ENCODE results near the gene FHIT. TPM values are rescaled to one million over a fixed set of nuclear protein-coding genes. Genes with fewer than 3 reads are reported as not detected.

FHIT gene
- total and polyA plus RNA-seq, 2 of the 4 experiments (the other 2 are of a cell fraction), result 0.07 TPM; not detected in 1

DNA sequence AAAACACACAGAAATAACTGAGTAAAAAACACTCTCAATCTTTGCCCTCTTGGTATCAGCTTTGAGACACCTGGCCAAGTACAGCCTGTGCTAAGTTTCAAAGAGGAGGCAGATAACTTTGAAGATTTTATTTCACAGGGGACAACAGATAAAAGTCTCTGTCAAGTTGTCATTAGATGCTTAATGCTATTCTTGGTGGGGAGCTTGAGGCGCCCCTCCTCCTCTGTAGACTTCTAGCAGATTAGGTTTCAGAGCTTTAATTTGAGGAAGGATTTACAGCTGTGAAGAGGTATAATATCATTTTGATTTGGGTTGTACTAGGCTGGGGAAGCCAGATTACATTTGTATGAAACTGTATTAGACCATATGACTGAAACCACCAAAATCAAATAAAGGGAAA is 620.3 kb downstream of the FHIT start:
- Histone ChIP-seq H3K4me2 (ENCODE audit: low read depth, low read length) (no peak overlapping the region), H3K56ac (ENCODE audit: extremely low read depth, insufficient read depth, low read length) (no peak overlapping the region), H4K5ac (ENCODE audit: low read depth, low read length) (no peak overlapping the region), H3K4me3 (ENCODE audit: insufficient read depth, low read depth, low read length) (no peak overlapping the region), H2AK5ac (ENCODE audit: low read depth, low read length) (no peak overlapping the region), H3K18ac (ENCODE audit: low read depth, low read length) (no peak overlapping the region), H3K14ac (replicated peaks; ENCODE audit: low read depth, low read length) (no peak overlapping the region), H3K27me3 (ENCODE audit: control insufficient read depth, insufficient read depth, low read length) (no peaks in the 10 kb centered on the region), H2BK120ac (ENCODE audit: low read depth, low read length) (no peak overlapping the region), H3K9me1 (ENCODE audit: insufficient read depth, low read length) (no peaks in the 10 kb centered on the region), H3K23ac (ENCODE audit: low read depth, low read length) (no peak overlapping the region), H2BK20ac (ENCODE audit: low read depth, low read length) (no peak overlapping the region), H3K9ac (ENCODE audit: low read depth, low read length) (no peak overlapping the region), H3K4ac (ENCODE audit: low read depth, low read length) (no peak overlapping the region), H2AK9ac (replicated peaks; ENCODE audit: low read depth, low read length, poor library complexity) (no peak overlapping the region), H3K36me3 (ENCODE audit: control insufficient read depth, insufficient read depth, low read length) (no peaks in the 10 kb centered on the region), H2BK15ac (ENCODE audit: low read depth, low read length) (no peak overlapping the region), H3K79me1 (ENCODE audit: low read depth in 1 of 2, low read length in 2 of 2) (no peaks in the 10 kb centered on the region), H2AFZ (replicated peaks; ENCODE audit: low read length, poor library complexity) (no peak overlapping the region), H4K8ac (ENCODE audit: low read depth in 2 of 2, low read length in 2 of 2) (no peak overlapping the region), H3K4me1 (ENCODE audit: control insufficient read depth, insufficient read depth, low read length) (no peaks in the 10 kb centered on the region), H4K91ac (ENCODE audit: insufficient read depth, low read depth, low read length) (no peak overlapping the region), H3K27ac (ENCODE audit: insufficient read depth, low read length) (no peak overlapping the region), H4K20me1 (ENCODE audit: insufficient read depth, low read length) (no peaks in the 10 kb centered on the region), H2BK5ac (ENCODE audit: low read depth, low read length, poor library complexity, severe bottlenecking) (no peak overlapping the region), H3K9me3 (ENCODE audit: control insufficient read depth, insufficient read depth, low read length) (no peaks in the 10 kb centered on the region)
- no TSS peak for BruUV-seq (replicated peaks)
- DNase-seq (no peak), ATAC-seq (ENCODE audit: low read depth) (no peak)
- CTCF ChIA-PET, result interaction anchor here (0.7 kb wide), 2 partner anchors 18 to 1923 kb away, joined by 3 read pairs; no protein-coding TSS in a partner anchor
- intact Hi-C loops (cut with micrococcal nuclease), result no loop called here
- dilution Hi-C loops (cut with HindIII; ENCODE audit: low sequenced_read_pairs, unreplicated experiment), result no loop called here
- WGBS, 2 experiments (ENCODE audit: extremely low coverage in 2 of 2, insufficient read length in 1 of 2), result no CpG with 5 or more reads among the region's 1 CpG
- in situ Hi-C loops (cut with MboI; ENCODE audit: low sequenced_read_pairs), result no loop called here
- POLR2A ChIA-PET (ENCODE audit: unreplicated experiment), result no interaction called here
- TF ChIP-seq RAD21 (IDR thresholded peaks at IDR 0.05; ENCODE audit: low read length), result no peak
- no peak for TF ChIP-seq MXI1 (IDR thresholded peaks at IDR 0.05; ENCODE audit: borderline replicate concordance, low read depth, low read length)
- TF ChIP-seq BHLHE40 (IDR thresholded peaks at IDR 0.05; ENCODE audit: low read depth, low read length), result no peak
- TF ChIP-seq NFE2L2 (IDR thresholded peaks at IDR 0.05; ENCODE audit: low read depth, low read length), result no peak
- TF ChIP-seq MAFK (IDR thresholded peaks at IDR 0.05; ENCODE audit: low read depth, low read length), result no peak
- no peak for TF ChIP-seq RCOR1 (IDR thresholded peaks at IDR 0.05; ENCODE audit: insufficient replicate concordance, low read length)
- TF ChIP-seq ELK1 (IDR thresholded peaks at IDR 0.05; ENCODE audit: borderline replicate concordance, low read depth, low read length), result no peak
- TF ChIP-seq FOS (IDR thresholded peaks at IDR 0.05; ENCODE audit: low read depth, low read length), result no peak
- no peak for TF ChIP-seq CEBPB (IDR thresholded peaks at IDR 0.05; ENCODE audit: low read depth, low read length)
- TF ChIP-seq MAZ (IDR thresholded peaks at IDR 0.05; ENCODE audit: borderline replicate concordance, low read depth, low read length), result no peak
- no peak for TF ChIP-seq CTCF (conservative IDR thresholded peaks at IDR 0.05; ENCODE audit: low read depth, low read length)
- no peak for TF ChIP-seq SMC3 (IDR thresholded peaks at IDR 0.05; ENCODE audit: low read depth, low read length)
- TF ChIP-seq, protein P1, sequence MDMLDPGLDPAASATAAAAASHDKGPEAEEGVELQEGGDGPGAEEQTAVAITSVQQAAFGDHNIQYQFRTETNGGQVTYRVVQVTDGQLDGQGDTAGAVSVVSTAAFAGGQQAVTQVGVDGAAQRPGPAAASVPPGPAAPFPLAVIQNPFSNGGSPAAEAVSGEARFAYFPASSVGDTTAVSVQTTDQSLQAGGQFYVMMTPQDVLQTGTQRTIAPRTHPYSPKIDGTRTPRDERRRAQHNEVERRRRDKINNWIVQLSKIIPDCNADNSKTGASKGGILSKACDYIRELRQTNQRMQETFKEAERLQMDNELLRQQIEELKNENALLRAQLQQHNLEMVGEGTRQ (IDR thresholded peaks at IDR 0.05; ENCODE audit: low read depth, low read length), result no peak
- no peak for TF ChIP-seq RFX5 (IDR thresholded peaks at IDR 0.05; ENCODE audit: low read depth, low read length)
- TF ChIP-seq CHD1 (IDR thresholded peaks at IDR 0.05; ENCODE audit: low read depth, low read length), result no peak
- TF ChIP-seq POLR2A (IDR thresholded peaks at IDR 0.05; ENCODE audit: low read depth, low read length), result no peak
